T-helper 1 cell (primary cell): ENCODE data around the gene NPAS2.

Experiments
- DNase-seq, 5 donors: peaks; one replicate each; pipeline ENCODE4 v3.0.0-alpha.2; 2012 to 2020
- total RNA-seq, 4 donors: gene quantifications; one replicate each; lab custom pipeline; 2026; lab: John Stamatoyannopoulos, UW

The NPAS2 gene
- 0.36 to 1.9 (median 0.65) reads per million in 4 donors for total RNA-seq

DNA sequence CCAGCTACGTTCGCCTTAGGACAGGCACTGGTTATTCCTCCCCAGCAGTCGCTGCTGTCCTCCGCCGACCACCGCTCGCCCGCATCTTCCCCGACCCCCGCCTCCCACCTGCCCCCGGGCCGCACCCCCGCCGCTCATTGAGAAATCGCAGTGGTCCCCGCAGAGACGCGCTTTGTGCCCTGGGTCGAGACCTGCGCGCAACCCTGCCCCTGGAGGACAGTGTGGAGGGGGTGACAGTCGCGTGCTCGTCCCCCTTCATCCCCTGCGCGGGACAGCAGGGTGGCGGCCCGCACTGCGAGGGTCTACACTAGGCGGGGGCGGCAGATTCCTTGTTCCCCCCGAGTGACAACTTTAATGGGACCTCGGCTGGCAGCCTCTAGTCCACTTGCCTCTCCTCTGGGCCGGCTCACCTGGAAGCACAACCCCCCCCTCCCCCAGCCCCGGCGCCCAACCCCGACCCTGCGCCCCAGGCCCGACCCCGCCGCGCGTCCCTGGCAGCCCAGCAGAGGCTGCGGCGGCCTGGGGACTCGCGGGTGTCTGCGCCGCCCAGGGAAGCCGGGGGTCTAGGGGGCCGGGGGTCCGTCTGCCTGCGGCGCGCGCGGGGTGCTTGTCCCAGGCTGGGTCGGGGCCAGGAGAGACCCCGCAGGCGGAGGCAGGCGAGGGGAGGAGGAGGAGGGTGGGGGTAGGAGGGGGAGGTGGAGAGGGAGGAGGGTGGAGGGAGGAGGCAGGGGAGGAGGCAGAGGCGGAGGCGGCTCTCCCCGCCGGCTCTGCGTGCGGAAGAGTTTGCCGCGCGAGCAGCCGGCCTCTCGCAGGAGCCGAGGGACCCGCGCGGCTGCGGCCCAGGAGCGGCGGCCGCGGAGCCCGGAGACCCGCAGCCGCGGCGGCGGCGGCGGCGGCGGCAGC lies at the start of gene NPAS2:
NPAS2 (plus strand) TSS at position 770 of the 903 bp plus-strand sequence. CDS start 84,616 bp downstream, outside the sequence.
- DNase-seq: peak in 1 of 5 donors; percentile 6

DNA sequence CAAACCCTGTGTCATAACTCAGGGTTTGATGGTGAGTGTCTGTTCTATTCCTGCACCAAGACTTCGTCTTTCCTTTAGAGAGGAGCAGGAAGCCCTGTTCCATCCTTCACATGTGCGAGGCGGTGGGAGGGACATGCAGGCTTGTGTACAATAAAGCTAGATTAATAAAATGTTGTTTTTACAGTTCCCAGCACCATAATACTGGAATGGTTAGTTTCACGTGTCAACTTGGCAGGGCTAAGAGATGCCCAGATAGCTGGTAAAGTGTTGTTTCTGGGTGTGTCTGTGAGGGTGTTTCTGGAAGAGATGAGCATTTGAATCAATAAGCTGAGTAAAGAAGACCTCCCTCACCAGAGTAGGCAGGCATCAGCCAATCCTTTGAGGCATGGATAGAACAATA lies 48.8 kb upstream of the NPAS2 start:
- no peak for DNase-seq

DNA sequence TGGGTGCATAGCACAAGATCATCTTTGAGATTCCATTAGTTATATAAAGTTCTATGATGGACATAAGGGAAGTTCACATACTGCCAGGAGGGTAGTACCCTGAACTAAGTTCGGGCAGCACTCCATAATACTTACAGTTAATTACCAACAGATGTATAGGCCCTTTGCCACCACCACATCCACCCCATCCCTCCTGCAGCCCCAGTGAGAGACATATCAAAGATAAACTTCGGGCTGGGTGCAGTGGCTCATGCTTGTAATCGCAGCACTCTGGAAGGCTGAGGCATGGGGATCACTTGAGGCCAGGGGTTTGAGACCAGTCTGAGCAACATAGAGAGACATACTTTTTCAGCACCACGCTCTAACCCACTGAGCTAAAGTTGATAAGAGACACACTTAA lies 46.4 kb upstream of the NPAS2 start:
- DNase-seq: no peak

GRCh38 chr2:100776445-100776844 lies 43.5 kb upstream of the NPAS2 start:
- DNase-seq: no peak

GRCh38 chr2:100778637-100779450 lies 41.1 kb upstream of the NPAS2 start:
- no peak for DNase-seq

DNA sequence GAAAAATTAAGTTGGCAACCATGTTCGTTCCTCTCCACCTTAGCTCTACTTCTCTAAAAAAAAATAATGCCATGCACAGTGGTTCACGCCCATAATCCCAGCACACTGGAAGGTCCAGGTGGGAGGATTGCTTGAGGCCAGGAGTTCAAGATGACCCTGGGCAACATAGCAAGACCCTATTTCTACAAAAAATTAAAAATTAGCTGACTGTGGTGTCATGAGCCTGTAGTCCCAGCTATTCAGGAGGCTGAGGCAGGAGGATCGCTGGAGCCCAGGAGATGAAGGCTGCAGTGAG lies 40.1 kb upstream of the NPAS2 start:
- no peak for DNase-seq

GRCh38 chr2:100780203-100781008 lies 39.5 kb upstream of the NPAS2 start:
- DNase-seq: no peak

DNA sequence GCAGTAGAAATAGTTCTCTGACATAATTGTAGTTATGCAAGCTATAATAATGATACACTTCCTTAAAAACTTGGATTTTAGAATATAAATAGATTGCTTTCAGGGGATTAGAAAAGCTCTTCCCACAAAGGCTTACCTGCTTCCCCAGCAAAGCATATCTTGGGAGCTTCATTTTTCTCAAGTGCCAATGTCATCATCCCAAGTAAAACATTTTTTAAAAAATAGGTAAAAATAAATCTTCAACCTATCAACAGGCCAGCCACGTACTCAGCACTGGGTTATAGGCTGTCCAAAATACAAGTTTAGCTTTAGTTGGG lies 39.0 kb upstream of the NPAS2 start:
- no peak for DNase-seq

DNA sequence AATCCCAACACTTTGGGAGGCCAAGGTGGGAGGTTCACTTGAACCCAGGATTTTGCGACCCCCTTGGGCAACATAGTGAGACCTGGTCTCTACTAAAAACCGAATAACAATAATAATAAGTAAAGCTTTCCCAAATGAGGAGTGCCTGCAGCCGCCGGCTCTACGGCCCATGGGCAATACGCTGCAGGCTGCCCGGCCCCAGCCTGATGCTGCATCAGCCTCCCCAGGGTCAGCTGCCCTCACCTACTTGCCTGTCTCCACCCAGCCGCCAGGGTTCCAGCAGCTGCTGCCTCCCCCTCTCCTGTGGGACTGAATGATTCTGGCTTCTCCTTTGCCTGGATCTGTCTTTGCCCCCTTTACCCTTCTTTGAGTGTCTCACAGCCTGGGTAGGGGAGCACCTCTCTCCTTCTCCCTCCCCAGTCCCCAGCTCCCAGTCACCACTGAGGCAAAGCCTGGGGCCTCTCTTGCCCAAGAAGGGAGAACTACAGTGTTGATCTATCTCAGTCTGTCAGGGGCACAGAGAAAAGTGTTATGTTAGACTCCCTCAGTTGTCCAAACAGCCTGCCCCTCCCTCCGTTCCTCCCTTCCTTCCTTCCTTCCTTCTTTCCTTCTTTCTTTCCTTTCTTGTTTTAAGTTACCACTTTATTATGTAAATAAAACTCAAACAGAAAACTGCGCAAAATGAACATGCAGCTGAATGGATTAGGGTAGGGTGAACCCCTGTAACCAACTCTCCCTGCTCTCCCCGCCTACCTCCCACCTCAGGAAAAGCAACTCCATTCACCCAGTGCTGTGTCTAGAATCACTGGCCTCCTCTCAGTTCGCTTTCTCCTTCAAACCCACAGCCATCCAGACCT lies 38.2 kb upstream of the NPAS2 start:
- DNase-seq: no peak

DNA sequence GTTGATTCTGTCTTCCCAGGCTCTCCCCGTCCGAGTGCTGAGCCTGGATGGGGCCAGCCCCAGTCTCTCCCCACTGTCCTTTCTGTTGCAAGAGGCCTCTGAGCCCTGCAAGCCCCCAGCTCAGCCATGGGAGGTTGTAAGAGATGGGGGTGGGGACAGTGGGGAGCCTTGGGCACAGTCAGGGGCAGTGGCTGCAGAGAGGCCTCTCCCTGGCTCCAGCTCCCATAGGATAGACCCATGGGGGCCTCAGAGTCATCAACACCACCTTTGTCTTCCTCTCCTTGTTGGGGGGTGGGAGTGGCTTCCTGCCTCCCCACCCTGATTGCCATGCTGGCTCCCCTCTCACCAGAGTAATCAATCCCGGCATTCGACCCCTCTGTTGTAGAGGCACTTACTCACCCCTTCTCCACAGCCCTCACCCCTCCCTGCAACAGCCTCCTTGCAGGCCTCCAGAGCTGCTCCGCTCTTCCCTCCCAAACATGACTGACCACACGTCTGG lies 37.5 kb upstream of the NPAS2 start:
- DNase-seq: no peak

DNA sequence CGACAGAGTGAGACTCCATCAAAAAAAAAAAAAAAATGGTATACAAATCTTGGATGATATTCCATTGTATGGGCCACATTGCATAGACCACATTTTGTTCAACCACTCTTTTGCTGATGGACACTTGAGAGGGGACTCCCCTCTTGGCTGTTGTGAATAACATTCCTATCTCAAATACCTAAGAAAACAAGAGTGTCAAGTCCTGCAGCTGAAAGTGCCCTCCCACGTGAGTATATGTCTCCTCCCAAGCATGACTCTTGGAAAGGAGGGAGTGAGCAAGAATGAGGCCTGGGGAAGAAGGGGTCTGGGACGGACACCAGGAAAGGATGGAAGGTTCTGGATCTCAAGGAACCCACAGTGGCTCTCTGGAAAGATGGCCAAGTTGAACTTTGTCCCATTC lies 36.0 kb upstream of the NPAS2 start:
- DNase-seq: no peak

DNA sequence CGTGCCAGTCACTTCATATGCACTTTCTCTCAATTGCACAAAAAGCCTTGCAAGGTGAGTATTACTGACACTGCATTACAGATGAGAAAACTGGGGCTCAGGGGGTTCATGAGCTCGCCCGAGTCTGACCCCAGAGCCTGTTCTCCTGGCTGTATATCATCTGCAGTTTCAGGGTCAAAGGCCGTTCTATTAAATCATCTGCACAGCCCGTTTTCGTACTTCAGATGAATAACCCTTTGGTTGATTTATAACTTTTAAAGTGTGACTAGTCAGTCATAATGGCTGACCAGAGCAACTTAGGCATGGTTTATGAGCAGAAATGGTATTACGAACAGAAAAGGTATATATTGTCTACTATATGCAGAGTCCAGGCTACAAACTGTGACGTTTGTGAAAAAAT lies 35.3 kb upstream of the NPAS2 start:
- DNase-seq: no peak

DNA sequence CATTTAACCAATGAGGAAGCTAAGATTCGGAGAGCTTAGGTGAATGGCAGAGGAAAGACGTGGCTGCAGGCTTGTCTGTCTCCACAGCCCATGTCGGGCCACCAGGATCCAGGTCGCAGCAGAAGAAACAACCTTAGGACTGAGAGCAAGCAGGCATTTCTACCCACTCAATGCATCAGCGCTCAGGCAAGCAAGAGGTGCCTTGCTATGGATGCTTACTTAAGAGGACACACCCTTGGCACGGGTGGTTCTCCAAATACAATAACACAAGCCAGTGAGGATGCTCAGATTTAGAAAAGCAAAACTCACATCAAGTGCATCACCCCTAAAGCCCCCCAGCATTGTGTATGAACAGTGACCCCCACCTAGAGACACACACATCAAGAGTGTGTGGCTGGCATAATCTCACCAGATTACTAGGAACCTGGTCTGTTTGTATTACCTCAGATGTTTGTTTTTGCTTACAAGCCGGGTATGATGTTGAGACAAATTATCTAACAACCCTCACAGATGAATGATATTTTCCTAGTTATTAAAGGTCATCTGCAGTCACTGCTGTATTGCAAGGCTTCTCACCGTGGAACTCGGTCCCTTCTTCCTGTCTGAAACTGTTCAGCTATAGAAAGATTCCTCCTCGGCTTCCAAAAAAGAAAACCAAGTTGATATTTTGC lies 34.2 kb upstream of the NPAS2 start:
- no peak for DNase-seq

- no peak for DNase-seq
Measured at GRCh38 chr2:100786297-100786658, 33.7 kb upstream of the NPAS2 start.

- no peak for DNase-seq
Measured at GRCh38 chr2:100786985-100787384, 33.0 kb upstream of the NPAS2 start.

- no peak for DNase-seq
Measured at GRCh38 chr2:100789361-100789760, 30.6 kb upstream of the NPAS2 start.

GRCh38 chr2:100791294-100791935 lies 28.5 kb upstream of the NPAS2 start:
- DNase-seq: no peak

DNA sequence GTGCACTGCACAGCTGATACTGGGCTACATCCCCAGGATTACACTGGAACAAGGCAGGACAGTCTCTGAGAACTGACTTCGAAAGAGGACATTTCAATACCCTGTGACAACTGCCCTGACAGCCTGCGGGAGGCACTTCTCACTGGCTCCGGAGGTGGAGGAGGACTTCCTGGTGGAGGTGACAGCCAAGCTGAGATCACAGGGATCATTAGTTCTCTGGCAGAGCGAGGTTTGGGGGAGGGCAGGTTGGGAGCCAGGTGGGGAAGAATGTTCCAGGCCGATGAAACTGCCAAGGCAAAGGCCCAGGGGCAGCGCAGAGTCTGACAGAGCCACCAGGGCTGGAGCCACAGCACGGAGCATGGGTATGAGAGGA lies 28.0 kb upstream of the NPAS2 start:
- DNase-seq: no peak

DNA sequence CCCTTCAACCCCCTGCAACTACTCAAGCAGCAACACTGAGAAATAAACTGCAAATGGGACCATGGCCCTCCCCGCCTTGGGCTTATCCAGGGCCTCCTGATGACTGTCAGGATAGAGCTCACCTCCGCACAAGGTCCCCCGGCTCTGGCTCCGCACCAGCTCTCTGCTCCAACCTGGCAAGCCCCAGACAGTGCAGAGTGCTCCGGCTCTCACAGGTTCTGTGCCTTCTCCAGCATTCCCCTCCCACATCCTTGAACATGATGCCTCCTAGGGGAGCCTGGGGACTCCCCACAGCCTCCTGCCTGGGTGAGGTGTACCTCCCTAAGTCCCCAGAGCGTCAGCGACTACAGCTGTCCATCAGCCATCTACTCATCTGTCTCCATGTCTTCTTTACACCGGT lies 26.7 kb upstream of the NPAS2 start:
- no peak for DNase-seq

- DNase-seq: no peak
Measured at GRCh38 chr2:100793982-100794381, 26.0 kb upstream of the NPAS2 start.

DNA sequence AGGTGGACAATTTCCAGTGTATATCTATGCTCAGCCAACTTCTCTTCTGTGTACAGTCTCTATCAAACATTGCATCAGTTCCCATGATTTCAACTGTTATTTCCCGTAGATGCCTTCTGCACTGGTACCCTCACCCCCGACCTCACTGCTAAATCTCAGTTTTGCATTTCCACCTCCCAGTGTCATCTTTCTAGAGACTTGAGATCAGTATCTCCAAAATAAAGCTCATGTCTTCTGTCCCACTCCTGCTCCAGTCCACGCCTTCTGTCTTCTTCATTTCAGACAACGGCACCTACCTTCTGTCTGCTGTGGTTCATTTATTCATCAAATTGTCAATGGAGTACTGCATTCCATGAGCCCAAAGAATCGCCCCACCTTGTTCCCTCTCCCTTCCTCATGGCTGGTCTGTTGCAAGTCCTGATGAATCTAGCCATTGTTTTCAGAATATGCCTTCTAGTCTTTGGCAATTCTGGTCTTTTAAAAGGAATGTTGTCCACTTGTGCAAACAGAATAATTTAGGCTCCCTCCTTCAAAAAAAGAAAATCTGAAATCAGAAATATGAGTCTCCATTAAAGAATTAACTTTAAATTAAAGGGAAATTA lies 23.3 kb upstream of the NPAS2 start:
- DNase-seq: no peak
